ENCODE data around the gene GSDME.

GSDME gene

GRCh38 chr7:24700521-24701260 is 56.6 kb downstream of the GSDME start:
- in situ Hi-C loops (cut with MboI; ENCODE audit: low pct_unique_long_range_greater_than_20kb, low sequenced_read_pairs, unreplicated experiment) = no loop called here
- no peak for DNase-seq (ENCODE audit: low spot score)
- TF ChIP-seq CTCF (IDR thresholded peaks at IDR 0.05; ENCODE audit: extremely low read depth, insufficient read depth, missing control alignments) = no peak

GRCh38 chr7:24698531-24699266 is 58.6 kb downstream of the GSDME start:
- in situ Hi-C loops (cut with MboI; ENCODE audit: low pct_unique_long_range_greater_than_20kb, low sequenced_read_pairs, unreplicated experiment) = no loop called here
- TF ChIP-seq CTCF (IDR thresholded peaks at IDR 0.05; ENCODE audit: extremely low read depth, insufficient read depth, missing control alignments) = no peak
- DNase-seq (ENCODE audit: low spot score) = no peak

GRCh38 chr7:24697416-24697815 is 59.8 kb downstream of the GSDME start:
- no peak for TF ChIP-seq CTCF (IDR thresholded peaks at IDR 0.05; ENCODE audit: extremely low read depth, insufficient read depth, missing control alignments)
- DNase-seq (ENCODE audit: low spot score) = no peak
- in situ Hi-C loops (cut with MboI; ENCODE audit: low pct_unique_long_range_greater_than_20kb, low sequenced_read_pairs, unreplicated experiment) = no loop called here

GRCh38 chr7:24692592-24692991 is 64.7 kb downstream of the GSDME start:
- in situ Hi-C loops (cut with MboI; ENCODE audit: low pct_unique_long_range_greater_than_20kb, low sequenced_read_pairs, unreplicated experiment) = no loop called here
- TF ChIP-seq CTCF (IDR thresholded peaks at IDR 0.05; ENCODE audit: extremely low read depth, insufficient read depth, missing control alignments) = no peak
- DNase-seq (ENCODE audit: low spot score) = no peak

GRCh38 chr7:24690251-24690650 is 67.0 kb downstream of the GSDME start:
- in situ Hi-C loops (cut with MboI; ENCODE audit: low pct_unique_long_range_greater_than_20kb, low sequenced_read_pairs, unreplicated experiment) = no loop called here
- no peak for DNase-seq (ENCODE audit: low spot score)
- no peak for TF ChIP-seq CTCF (IDR thresholded peaks at IDR 0.05; ENCODE audit: extremely low read depth, insufficient read depth, missing control alignments)

- TF ChIP-seq CTCF (IDR thresholded peaks at IDR 0.05; ENCODE audit: extremely low read depth, insufficient read depth, missing control alignments) = no peak
- in situ Hi-C loops (cut with MboI; ENCODE audit: low pct_unique_long_range_greater_than_20kb, low sequenced_read_pairs, unreplicated experiment) = no loop called here
- no peak for DNase-seq (ENCODE audit: low spot score)
Observed at GRCh38 chr7:24685708-24686107, 71.6 kb downstream of the GSDME start.
